ENCODE results near the gene FTSJ3. TPM values are rescaled to one million over a fixed set of nuclear protein-coding genes. Genes with fewer than 3 reads are reported as not detected.

The FTSJ3 gene
- total and polyA plus RNA-seq, 2 of the 13 experiments (the other 11 are each of a cell fraction or from before 2014, with no cell fraction given) = 26.0 to 64.2 TPM

DNA sequence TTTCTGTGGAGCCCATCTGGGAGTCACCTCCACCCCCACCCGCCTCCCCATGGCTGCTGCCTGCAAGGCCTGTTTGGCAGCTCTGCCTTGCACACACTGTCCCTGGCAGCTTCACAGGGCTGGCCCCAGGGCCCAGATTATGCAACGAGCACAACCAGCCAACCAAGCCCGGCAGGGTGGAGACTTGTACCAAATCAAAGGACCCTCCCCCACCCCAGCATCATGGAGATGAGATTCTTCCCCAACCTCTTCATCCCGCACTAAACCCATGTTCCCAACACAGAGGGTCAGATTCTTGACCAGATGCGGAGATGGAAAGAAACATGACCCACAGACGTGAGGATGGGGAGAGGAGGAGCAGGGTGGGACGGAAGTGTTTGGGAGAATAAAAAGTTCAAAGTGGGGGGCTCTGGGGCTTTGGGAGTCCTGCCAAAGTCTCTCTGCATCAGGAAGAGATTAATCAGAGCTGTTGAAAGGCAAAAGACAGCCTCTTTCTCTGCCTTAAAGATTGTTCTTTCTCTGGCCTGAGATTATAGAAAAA lies 11.2 kb upstream of the FTSJ3 start:
- DNase-seq (ENCODE audit: low spot score) = no peak
- CTCF ChIA-PET (ENCODE audit: low intra/inter-chr PET ratio, low total read pairs) = no interaction called here
- intact Hi-C loops (cut with micrococcal nuclease; ENCODE audit: unreplicated experiment) (no loop called here), in situ Hi-C loops (cut with HindIII; ENCODE audit: extremely low pct_ligation_motif_present, low pct_unique_long_range_greater_than_20kb) (no loop called here)
- WGBS (ENCODE audit: low lambda C conversion rate) = 87% methylated on average over 7 of the region's 7 CpGs
- Histone ChIP-seq H3K4me3 (replicated peaks in 1 of 3; ENCODE audit: insufficient read depth in 1 of 3, low read depth in 2 of 3, low read length in 3 of 3) (no peak overlapping the region), H3K9ac (ENCODE audit: insufficient read depth, low read depth, low read length) (peak overlapping the region; percentile 40; the same call in 1 of the 2 replicates), H3K79me2 (ENCODE audit: insufficient read depth, low read length) (peaks cover 46% of the 10 kb centered on the region), H3K4me1 (ENCODE audit: insufficient read depth, low read length) (peaks cover 34% of the 10 kb centered on the region), H3K27ac (ENCODE audit: extremely low read length, insufficient read depth, low read length) (no peak overlapping the region), H3K36me3 (replicated peaks in 1 of 2; ENCODE audit: control insufficient read depth in 1 of 2, insufficient read depth in 2 of 2, low read length in 2 of 2) (peaks cover 23 to 40% of the 10 kb centered on the region in 2 experiments), H3K9me3 (ENCODE audit: low read length) (no peaks in the 10 kb centered on the region), H4K20me1 (ENCODE audit: insufficient read depth, low read length) (peaks cover 10% of the 10 kb centered on the region; the same call in 1 of the 2 replicates), H3K27me3 (ENCODE audit: control insufficient read depth in 1 of 2, insufficient read depth in 2 of 2, low read length in 2 of 2) (no peaks in the 10 kb centered on the region; a peak in 1 of 5 replicates), H2AFZ (ENCODE audit: low read length) (no peak overlapping the region), H3K4me2 (ENCODE audit: low read depth, low read length) (peak overlapping the region; percentile 42)
- no TSS peak for BruUV-seq (replicated peaks)
- TF ChIP-seq AGO2 (optimal IDR thresholded peaks at IDR 0.05; ENCODE audit: low read depth, low read length) = peak; percentile 12
- 0 out of 2 replicates have a peak, but pooled peaks have one; percentile 36 for TF ChIP-seq ZNF746 (CRISPR knock-in tag; IDR thresholded peaks at IDR 0.05)
- TF ChIP-seq KMT2B (CRISPR knock-in tag; IDR thresholded peaks at IDR 0.05) = no peak
- no peak for TF ChIP-seq SUZ12 (IDR thresholded peaks at IDR 0.05; ENCODE audit: low read depth, low read length)
- TF ChIP-seq, protein P1, sequence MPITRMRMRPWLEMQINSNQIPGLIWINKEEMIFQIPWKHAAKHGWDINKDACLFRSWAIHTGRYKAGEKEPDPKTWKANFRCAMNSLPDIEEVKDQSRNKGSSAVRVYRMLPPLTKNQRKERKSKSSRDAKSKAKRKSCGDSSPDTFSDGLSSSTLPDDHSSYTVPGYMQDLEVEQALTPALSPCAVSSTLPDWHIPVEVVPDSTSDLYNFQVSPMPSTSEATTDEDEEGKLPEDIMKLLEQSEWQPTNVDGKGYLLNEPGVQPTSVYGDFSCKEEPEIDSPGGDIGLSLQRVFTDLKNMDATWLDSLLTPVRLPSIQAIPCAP (CRISPR knock-in tag; IDR thresholded peaks at IDR 0.05; ENCODE audit: low read depth) = no peak
- TF ChIP-seq YY1 (IDR thresholded peaks at IDR 0.05; ENCODE audit: insufficient read depth, insufficient replicate concordance, low read depth, low read length) = no peak
- ATAC-seq = no peak
- POLR2A ChIA-PET = interaction anchor here (1.4 to 4.4 kb wide), 3 partner anchors 9 to 65 kb away, joined by 4 to 37 read pairs (median 33); partner anchors contain the start of genes CCDC47, DDX42, FTSJ3 and PSMC5
- no peak for FAIRE-seq

All from HepG2 (cell line).